Kidney (tissue), 14 donors: ENCODE measurements around the gene PEX14. TPM values are rescaled to one million over a fixed set of nuclear protein-coding genes. Genes with fewer than 3 reads are reported as not detected.

Experiments used
- DNase-seq, 5 donors: peaks; one replicate each; pipeline ENCODE4 v3.0.0-alpha.2; 2013 to 2020
- FAIRE-seq: peaks from 2 replicates; lab custom pipeline; 2012; peaks lifted over from hg19 to GRCh38; lab: Jason Lieb, UNC
- H3K27ac ChIP-seq, 2 donors: one replicate each; pipeline ENCODE4 v1.7.0; 2013; ENCODE audit warnings: low read depth in 2 of 2, low read length in 2 of 2, inconsistent platforms in 1 of 2
- H3K27me3 ChIP-seq: one replicate; pipeline ENCODE4 v1.7.1; 2013; ENCODE audit warnings: low read length, inconsistent platforms; ENCODE audit not compliant: control insufficient read depth, insufficient read depth
- H3K36me3 ChIP-seq, 3 donors: one replicate each; pipeline versions ENCODE4 v1.7.0 to v1.7.1; 2013; ENCODE audit warnings: low read length in 3 of 3, control low read depth in 1 of 3, inconsistent platforms in 1 of 3; ENCODE audit not compliant: insufficient read depth in 3 of 3, control insufficient read depth in 2 of 3
- H3K4me1 ChIP-seq, 3 donors: one replicate each; pipeline versions ENCODE4 v1.7.0 to v1.7.1; 2013; ENCODE audit warnings: low read length in 3 of 3, inconsistent platforms in 1 of 3, low read depth in 1 of 3; ENCODE audit not compliant: control insufficient read depth in 2 of 3, insufficient read depth in 2 of 3
- H3K4me3 ChIP-seq, 3 donors: one replicate each; pipeline versions ENCODE4 v1.7.0 to v1.8.1; 2013; ENCODE audit warnings: low read length in 3 of 3, control low read depth in 1 of 3, inconsistent platforms in 1 of 3
- H3K9ac ChIP-seq, 3 donors: one replicate each; pipeline versions ENCODE4 v1.7.0 to v1.7.1; 2013; ENCODE audit warnings: low read length in 3 of 3, control low read depth in 1 of 3, inconsistent platforms in 1 of 3
- H3K9me3 ChIP-seq, 3 donors: one replicate each; pipeline versions ENCODE4 v1.7.0 to v1.7.1; 2013; ENCODE audit warnings: low read length in 3 of 3, control low read depth in 1 of 3, inconsistent platforms in 1 of 3; ENCODE audit not compliant: control insufficient read depth in 2 of 3, insufficient read depth in 1 of 3
- CTCF ChIP-seq: IDR thresholded peaks from 3 replicates; pipeline ENCODE4 v1.5.1; 2012; ENCODE audit warnings: mild to moderate bottlenecking, moderate library complexity, borderline replicate concordance; ENCODE audit not compliant: insufficient read depth; ENCODE audit errors: extremely low read depth
- intact Hi-C: fragments of 100-400 bp; cut with DNase I; formaldehyde crosslinking; loops from one replicate; pipeline ENCODE4 v1.11.1; 2022
- polyA plus RNA-seq: library from polyadenylated mRNA; stranded (reverse); fragments of 350-450 nt; fragmentation: Illumina TruSeq; extraction: RNeasy Lipid Tissue Mini Kit (QIAGEN cat#74804); gene quantifications from one replicate; pipeline ENCODE4 v1.2.3, GENCODE V29; 2014; ENCODE audit warnings: low read depth, low replicate concordance; ENCODE audit not compliant: insufficient read depth
- total RNA-seq: library from RNA; stranded (reverse); fragmentation: NEBNext Ultra II Directional; extraction: Animal tissue kit (Norgen Biotek cat#: 25700); gene quantifications from one replicate; pipeline ENCODE4 v1.2.1, GENCODE V29; 2021
- donor health status: control.
- donor health status: control.
- donor health status: control.
- donor health status: control.
- donor health status: control.
- donor health status: DM: yes; HTN: yes; CAD: no.
- donor health status: Normal renal cell carcinoma (clear cell type).

Gene PEX14
- total and polyA plus RNA-seq, 2 donors from 2014 or later, result 22.8 to 25.8 TPM

- Histone ChIP-seq H3K27me3 (no peaks in the 10 kb centered on the region), H3K9ac (no peak overlapping the region), H3K4me1 (peaks cover 0 to 10% (median 5%) of the 10 kb centered on the region in 3 donors), H3K4me3 (no peak overlapping the region), H3K36me3 (no peaks in the 10 kb centered on the region), H3K27ac (no peak overlapping the region), H3K9me3 (no peaks in the 10 kb centered on the region)
- peak in 3 of 5 donors; percentile 70 to 75 (median 74) for DNase-seq
- FAIRE-seq, result no peak
- no peak for TF ChIP-seq CTCF
- intact Hi-C loops, result no loop called here
These were observed 155.2 kb downstream of the PEX14 start for GRCh38 chr1:10629816-10630571.

GRCh38 chr1:10630661-10631120, 155.9 kb downstream of the PEX14 start:
- Histone ChIP-seq H3K4me3 (no peak overlapping the region), H3K36me3 (no peaks in the 10 kb centered on the region), H3K4me1 (peaks cover 0 to 8% (median 5%) of the 10 kb centered on the region in 3 donors), H3K27me3 (no peaks in the 10 kb centered on the region), H3K9me3 (no peaks in the 10 kb centered on the region), H3K27ac (no peak overlapping the region), H3K9ac (no peak overlapping the region)
- intact Hi-C loops, result no loop called here
- DNase-seq, result peak in 1 of 5 donors; percentile 28
- TF ChIP-seq CTCF, result no peak
- FAIRE-seq, result no peak

GRCh38 chr1:10631121-10631810, 156.5 kb downstream of the PEX14 start:
- H3K36me3 ChIP-seq, result no peaks in the 10 kb centered on the region
- FAIRE-seq (no peak), DNase-seq (peak in 2 of 5 donors; percentile 54 to 61)
- H3K4me1 ChIP-seq, result peaks cover 0 to 8% (median 5%) of the 10 kb centered on the region in 3 donors
- no peak for TF ChIP-seq CTCF
- no peak overlapping the region for H3K4me3 ChIP-seq
- no peak overlapping the region for H3K9ac ChIP-seq
- H3K9me3 ChIP-seq, result no peaks in the 10 kb centered on the region
- H3K27ac ChIP-seq, result no peak overlapping the region
- intact Hi-C loops, result no loop called here
- H3K27me3 ChIP-seq, result no peaks in the 10 kb centered on the region
